Mesendoderm (in vitro differentiated cells): ENCODE data around the gene MYRFL.

Experiments
- DNase-seq: peaks from one replicate; pipeline ENCODE4 v3.0.0; 2013
- H2AK5ac ChIP-seq: 2 replicates; pipeline ENCODE4 v1.6.1; 2013; ENCODE audit warnings: low read length, inconsistent platforms
- H2BK120ac ChIP-seq: 2 replicates; pipeline ENCODE4 v1.6.1; 2013; ENCODE audit warnings: low read depth, mild to moderate bottlenecking, low read length, moderate library complexity, mixed read lengths
- H2BK15ac ChIP-seq: replicated peaks from 2 replicates; pipeline ENCODE4 v1.6.1; 2013; ENCODE audit warnings: low read depth, mild to moderate bottlenecking, moderate library complexity
- H2BK5ac ChIP-seq: 2 replicates; pipeline ENCODE4 v1.6.1; 2013; ENCODE audit warnings: low read length, inconsistent platforms
- H3K18ac ChIP-seq: 2 replicates; pipeline ENCODE4 v1.6.1; 2013; ENCODE audit warnings: mild to moderate bottlenecking, low read length, mixed read lengths
- H3K23ac ChIP-seq: one replicate; pipeline ENCODE4 v1.6.1; 2013; ENCODE audit warnings: low read length
- H3K27ac ChIP-seq: 2 replicates; pipeline ENCODE4 v1.5.1; 2013; ENCODE audit warnings: low read depth, mild to moderate bottlenecking, inconsistent platforms, low read length, moderate library complexity
- H3K27me3 ChIP-seq: 2 replicates; pipeline ENCODE4 v1.6.1; 2013; ENCODE audit warnings: low read length, control low read depth, mild to moderate bottlenecking, inconsistent platforms; ENCODE audit not compliant: insufficient read depth, poor library complexity
- H3K36me3 ChIP-seq: 2 replicates; pipeline ENCODE4 v1.6.1; 2013; ENCODE audit warnings: low read length, inconsistent platforms; ENCODE audit not compliant: control insufficient read depth, insufficient read depth
- H3K4ac ChIP-seq: one replicate; pipeline ENCODE4 v1.6.1; 2013; ENCODE audit warnings: low read depth, mild to moderate bottlenecking, low read length, moderate library complexity
- H3K4me1 ChIP-seq: 2 replicates; pipeline ENCODE4 v1.6.1; 2013; ENCODE audit warnings: low read depth, low read length, inconsistent platforms; ENCODE audit not compliant: control insufficient read depth
- H3K4me2 ChIP-seq: 2 replicates; pipeline ENCODE4 v1.6.1; 2013; ENCODE audit warnings: low read length
- H3K4me3 ChIP-seq: 2 replicates; pipeline ENCODE4 v1.5.1; 2013; ENCODE audit warnings: mild to moderate bottlenecking, low read length
- H3K56ac ChIP-seq: one replicate; pipeline ENCODE4 v1.6.1; 2013; ENCODE audit warnings: low read length
- H3K79me1 ChIP-seq: 2 replicates; pipeline ENCODE4 v1.6.1; 2013; ENCODE audit warnings: low read length, inconsistent platforms
- H3K79me2 ChIP-seq: 2 replicates; pipeline ENCODE4 v1.6.1; 2013; ENCODE audit warnings: mild to moderate bottlenecking, low read length; ENCODE audit not compliant: control insufficient read depth, insufficient read depth
- H3K9ac ChIP-seq: 2 replicates; pipeline ENCODE4 v1.6.1; 2013; ENCODE audit warnings: low read length, inconsistent platforms
- H4K5ac ChIP-seq: one replicate; pipeline ENCODE4 v1.6.1; 2013; ENCODE audit warnings: low read length
- H4K8ac ChIP-seq: one replicate; pipeline ENCODE4 v1.6.1; 2013; ENCODE audit warnings: low read depth, mild to moderate bottlenecking, control low read depth, low read length, moderate library complexity
- whole genome bisulfite sequencing: extraction: QIAGEN DNeasy Blood & Tissue Kit; methylation state at CpG from one replicate; pipeline ENCODE4 v1.1.7; 2013; ENCODE audit warnings: low lambda C conversion rate, missing lambda C conversion rate; ENCODE audit not compliant: insufficient coverage; ENCODE audit errors: extremely low coverage; 5-methylcytosine and 5-hydroxymethylcytosine counted together

Gene MYRFL

GRCh38 chr12:69927164-69927563, 102.1 kb downstream of the MYRFL start:
- Histone ChIP-seq H2BK120ac (no peak overlapping the region), H3K9ac (no peak overlapping the region), H2BK15ac (no peak overlapping the region), H3K4me3 (no peak overlapping the region), H2BK5ac (no peak overlapping the region), H3K18ac (no peak overlapping the region), H3K4me2 (no peak overlapping the region), H3K79me2 (no peaks in the 10 kb centered on the region), H2AK5ac (no peak overlapping the region), H3K27me3 (no peaks in the 10 kb centered on the region), H3K27ac (no peak overlapping the region), H3K4ac (no peak overlapping the region), H3K79me1 (no peaks in the 10 kb centered on the region), H4K8ac (no peak overlapping the region), H4K5ac (no peak overlapping the region), H3K23ac (no peak overlapping the region), H3K56ac (no peak overlapping the region), H3K36me3 (no peaks in the 10 kb centered on the region), H3K4me1 (peaks cover 3% of the 10 kb centered on the region)
- DNase-seq = no peak
- WGBS = no CpG with 5 or more reads among the region's 4 CpGs

GRCh38 chr12:69929125-69929524, 104.1 kb downstream of the MYRFL start:
- no CpG with 5 or more reads among the region's 2 CpGs for WGBS
- no peak overlapping the region for H3K27ac ChIP-seq

GRCh38 chr12:69929531-69929930, 104.5 kb downstream of the MYRFL start:
- DNase-seq = no peak
- H3K27ac ChIP-seq = no peak overlapping the region
- H3K79me2 ChIP-seq = no peaks in the 10 kb centered on the region
- H3K56ac ChIP-seq = peak overlapping the region; percentile 30
- peaks cover 7% of the 10 kb centered on the region for H3K4me1 ChIP-seq
- no peaks in the 10 kb centered on the region for H3K36me3 ChIP-seq
- H4K5ac ChIP-seq = no peak overlapping the region
- H3K4me2 ChIP-seq = no peak overlapping the region
- no peak overlapping the region for H3K18ac ChIP-seq
- H2BK5ac ChIP-seq = no peak overlapping the region
- no peak overlapping the region for H3K9ac ChIP-seq
- no peak overlapping the region for H3K4ac ChIP-seq
- H3K4me3 ChIP-seq = no peak overlapping the region
- H2BK15ac ChIP-seq = no peak overlapping the region
- no peak overlapping the region for H2BK120ac ChIP-seq
- no peaks in the 10 kb centered on the region for H3K27me3 ChIP-seq
- WGBS = no CpG with 5 or more reads among the region's 3 CpGs
- no peaks in the 10 kb centered on the region for H3K79me1 ChIP-seq
- H2AK5ac ChIP-seq = no peak overlapping the region
- no peak overlapping the region for H3K23ac ChIP-seq
- no peak overlapping the region for H4K8ac ChIP-seq

More at GRCh38 chr12:69929125-69929524, 104.1 kb downstream of the MYRFL start:
- peak overlapping the region; percentile 88 for H2BK120ac ChIP-seq
- peak overlapping the region; percentile 36 for H2BK5ac ChIP-seq
- peak overlapping the region; percentile 71 for H3K4ac ChIP-seq
- no peak overlapping the region for H3K23ac ChIP-seq
- peak overlapping the region; percentile 75 for H3K18ac ChIP-seq
- peak overlapping the region; percentile 64 for H2BK15ac ChIP-seq
- H3K79me2 ChIP-seq = no peaks in the 10 kb centered on the region
- H3K4me3 ChIP-seq = no peak overlapping the region
- H3K9ac ChIP-seq = no peak overlapping the region
- H3K27me3 ChIP-seq = no peaks in the 10 kb centered on the region
- H3K4me1 ChIP-seq = peaks cover 7% of the 10 kb centered on the region
- H3K36me3 ChIP-seq = no peaks in the 10 kb centered on the region
- H4K8ac ChIP-seq = no peak overlapping the region
- H2AK5ac ChIP-seq = no peak overlapping the region
- no peak overlapping the region for H3K4me2 ChIP-seq
- H4K5ac ChIP-seq = no peak overlapping the region
- H3K56ac ChIP-seq = peak overlapping the region; percentile 30
- no peaks in the 10 kb centered on the region for H3K79me1 ChIP-seq
- no peak for DNase-seq

- no peaks in the 10 kb centered on the region for H3K79me1 ChIP-seq
- no peak overlapping the region for H4K5ac ChIP-seq
- H2AK5ac ChIP-seq = no peak overlapping the region
- no peak for DNase-seq
- H3K4me3 ChIP-seq = no peak overlapping the region
- no peaks in the 10 kb centered on the region for H3K79me2 ChIP-seq
- H3K18ac ChIP-seq = no peak overlapping the region
- H2BK120ac ChIP-seq = no peak overlapping the region
- no peak overlapping the region for H3K4me2 ChIP-seq
- H3K36me3 ChIP-seq = no peaks in the 10 kb centered on the region
- H4K8ac ChIP-seq = no peak overlapping the region
- H3K9ac ChIP-seq = no peak overlapping the region
- peaks cover 7% of the 10 kb centered on the region for H3K4me1 ChIP-seq
- no peaks in the 10 kb centered on the region for H3K27me3 ChIP-seq
- H3K27ac ChIP-seq = no peak overlapping the region
- H3K23ac ChIP-seq = no peak overlapping the region
- no peak overlapping the region for H3K56ac ChIP-seq
- H2BK15ac ChIP-seq = no peak overlapping the region
- H3K4ac ChIP-seq = no peak overlapping the region
- WGBS = no CpG with 5 or more reads among the region's 2 CpGs
- H2BK5ac ChIP-seq = no peak overlapping the region
Measured at GRCh38 chr12:69931569-69931968, 106.5 kb downstream of the MYRFL start.

GRCh38 chr12:69932154-69932553, 107.1 kb downstream of the MYRFL start:
- H3K9ac ChIP-seq = peak overlapping the region; percentile 7
- no peak overlapping the region for H3K4me2 ChIP-seq
- H3K79me2 ChIP-seq = no peaks in the 10 kb centered on the region
- peak overlapping the region; percentile 50 for H3K27ac ChIP-seq
- H4K5ac ChIP-seq = no peak overlapping the region
- H3K4me3 ChIP-seq = no peak overlapping the region
- no peak overlapping the region for H3K23ac ChIP-seq
- no peaks in the 10 kb centered on the region for H3K27me3 ChIP-seq
- peak; percentile 95 for DNase-seq
- no peak overlapping the region for H3K18ac ChIP-seq
- no peak overlapping the region for H3K4ac ChIP-seq
- WGBS = no CpG with 5 or more reads among the region's 2 CpGs
- H3K36me3 ChIP-seq = no peaks in the 10 kb centered on the region
- H2BK120ac ChIP-seq = peak overlapping the region; percentile 76
- H2AK5ac ChIP-seq = no peak overlapping the region
- H3K4me1 ChIP-seq = peaks cover 7% of the 10 kb centered on the region
- H4K8ac ChIP-seq = no peak overlapping the region
- H2BK15ac ChIP-seq = no peak overlapping the region
- peak overlapping the region; percentile 45 for H3K56ac ChIP-seq
- peak overlapping the region; percentile 68 for H2BK5ac ChIP-seq
- no peaks in the 10 kb centered on the region for H3K79me1 ChIP-seq
